Effector CD8-positive, alpha-beta T cell (primary cell): Measurements from ENCODE around the gene OIP5.
A peak's percentile ranks its signal among the peaks of the same experiment; 100 is the strongest.
"Not testable (repeated sequence)": the region's sequence is repeated elsewhere in the genome, so short reads cannot be mapped to it uniquely, and the experiment has no call there.

ENCODE experiments used
- DNase-seq: peaks from one replicate; lab custom pipeline; 2025; lab: John Stamatoyannopoulos, UW
- total RNA-seq, 4 experiments: gene quantifications; one replicate each; lab custom pipeline; 2026; lab: John Stamatoyannopoulos, UW

The OIP5 gene
- total RNA-seq, result 0.78 to 2.0 (median 1.4) reads per million in 4 experiments

DNA sequence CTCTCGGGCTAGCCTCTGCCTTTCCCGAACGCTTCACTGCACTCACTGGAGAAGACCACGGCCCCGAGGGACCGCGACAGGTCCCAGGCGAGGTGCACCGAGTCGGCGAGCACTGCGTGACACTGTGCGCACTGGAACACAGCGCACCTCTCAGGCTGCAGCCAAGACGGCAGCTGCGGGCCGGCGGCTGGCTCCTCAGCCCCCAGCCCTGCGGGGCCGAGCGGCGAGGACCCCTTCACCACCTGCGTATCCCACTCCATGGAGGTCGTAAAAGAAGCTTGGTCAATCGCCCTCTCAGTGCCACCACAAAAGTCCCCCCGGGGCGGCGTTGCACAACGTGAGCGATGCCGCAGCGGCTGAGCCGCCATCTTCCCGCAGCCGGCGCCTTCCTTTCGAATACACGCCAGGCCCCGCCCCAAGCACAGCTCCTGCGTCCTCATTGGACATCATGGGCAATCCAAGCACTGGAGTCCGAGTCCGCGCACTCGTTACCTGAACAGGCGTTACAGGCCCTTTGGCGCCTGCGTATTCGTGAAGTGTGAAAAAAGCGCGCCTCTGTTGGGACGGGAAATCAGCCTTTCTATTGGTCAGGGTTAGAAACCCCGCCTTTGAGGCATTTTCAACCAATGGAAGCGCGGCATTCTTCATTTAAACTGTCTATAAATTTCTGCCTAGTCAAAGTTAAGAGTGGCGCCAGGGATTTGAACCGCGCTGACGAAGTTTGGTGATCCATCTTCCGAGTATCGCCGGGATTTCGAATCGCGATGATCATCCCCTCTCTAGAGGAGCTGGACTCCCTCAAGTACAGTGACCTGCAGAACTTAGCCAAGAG lies at the start of gene OIP5, which contains the start of gene NUSAP1:
OIP5 (minus strand) TSS at position 398 of the 832 bp plus-strand sequence; CDS start at position 368, 30 bp downstream.
NUSAP1 (plus strand) TSS at position 688 of the 832 bp plus-strand sequence; CDS start at position 765, 77 bp downstream.
- DNase-seq, result peak; percentile 97

DNA sequence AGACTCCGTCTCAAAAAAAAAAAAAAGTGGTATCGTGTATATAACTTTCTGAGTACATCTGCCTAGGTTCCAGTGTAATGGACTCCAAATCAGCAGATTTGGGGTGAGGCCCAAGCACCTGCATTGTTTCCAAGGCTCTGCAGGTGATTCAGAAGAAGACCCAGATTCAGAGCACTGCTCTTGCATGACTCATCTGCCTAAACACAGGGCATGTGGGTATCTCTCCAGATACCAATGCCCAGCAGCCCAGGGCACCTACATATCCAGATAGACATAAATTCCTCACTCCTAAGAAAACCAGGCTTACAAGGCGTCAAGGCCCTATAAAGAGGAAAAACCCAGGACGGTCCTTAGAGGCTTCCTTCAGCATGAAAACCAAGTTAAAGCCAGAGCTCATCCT lies 45.6 kb upstream of the OIP5 start:
- no peak for DNase-seq

DNA sequence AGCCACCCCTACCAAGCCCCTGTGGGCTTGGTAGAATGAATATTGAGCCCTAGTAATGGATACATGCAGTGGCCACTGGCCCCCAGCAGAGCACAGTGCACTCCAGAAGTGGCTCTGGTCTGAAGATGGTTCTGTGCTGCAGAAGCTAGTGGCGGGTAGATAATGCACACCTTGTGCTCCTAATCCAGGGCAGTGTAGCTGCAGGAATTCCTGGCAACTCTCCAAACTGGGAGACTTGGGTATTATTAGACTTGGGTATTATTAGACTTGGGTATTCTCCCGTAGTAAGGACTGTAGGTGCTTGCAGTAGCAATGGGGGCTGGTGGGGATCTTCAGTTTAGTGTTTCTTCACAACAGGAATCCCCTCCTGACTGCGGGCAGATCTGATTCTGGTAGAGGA lies 35.0 kb upstream of the OIP5 start:
- no peak for DNase-seq

GRCh38 chr15:41354371-41354770 lies 22.0 kb upstream of the OIP5 start:
- no peak for DNase-seq

- no peak for DNase-seq
Observed at GRCh38 chr15:41350057-41350717, 17.8 kb upstream of the OIP5 start.

- DNase-seq, result no peak
Observed at GRCh38 chr15:41347236-41347635, 14.8 kb upstream of the OIP5 start.

DNA sequence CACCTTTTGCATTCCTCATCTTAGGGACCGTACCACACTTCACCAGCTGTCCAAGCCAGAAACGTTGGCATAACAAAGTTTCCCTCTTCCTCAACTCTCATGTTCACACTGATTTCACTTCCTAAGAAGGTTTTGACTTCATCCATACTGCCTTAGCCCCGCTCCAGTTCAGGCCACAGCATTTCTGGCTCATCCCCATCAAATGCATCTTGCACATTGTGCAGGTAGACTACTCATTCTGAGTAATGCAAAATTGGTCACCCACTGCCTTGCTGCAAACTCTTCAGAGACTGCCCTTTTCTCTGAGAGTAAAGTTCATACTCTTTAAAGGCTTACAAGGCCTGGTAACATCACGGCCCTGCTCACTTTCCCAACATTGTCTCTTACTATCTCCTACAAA lies 9.1 kb upstream of the OIP5 start:
- DNase-seq, result no peak

DNA sequence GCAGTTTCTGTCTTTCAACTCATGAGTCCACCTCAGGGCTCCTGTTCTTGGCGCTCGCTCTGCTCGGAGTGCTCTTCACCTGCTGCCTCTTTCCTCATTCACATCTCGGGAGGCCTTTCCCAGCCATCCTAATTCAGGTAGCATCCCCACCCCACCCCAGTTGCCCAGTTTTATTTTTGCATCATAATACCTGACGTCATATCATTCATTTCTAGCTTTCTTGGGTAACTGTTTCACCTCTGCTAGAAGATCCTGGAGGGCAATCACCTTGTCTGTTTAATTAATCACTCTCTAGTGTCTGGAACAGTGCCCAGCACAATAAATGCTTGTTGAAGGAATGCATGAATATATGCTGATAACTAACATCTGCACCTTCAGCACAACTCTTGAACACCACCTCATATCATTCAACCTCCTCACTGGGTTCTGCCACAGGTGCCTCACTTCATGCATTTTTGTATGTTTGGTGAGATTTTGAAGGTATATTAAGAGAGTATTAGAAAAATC lies 7.9 kb upstream of the OIP5 start:
- no peak for DNase-seq

- no peak for DNase-seq
Observed at GRCh38 chr15:41337631-41338522, 5.5 kb upstream of the OIP5 start.

DNA sequence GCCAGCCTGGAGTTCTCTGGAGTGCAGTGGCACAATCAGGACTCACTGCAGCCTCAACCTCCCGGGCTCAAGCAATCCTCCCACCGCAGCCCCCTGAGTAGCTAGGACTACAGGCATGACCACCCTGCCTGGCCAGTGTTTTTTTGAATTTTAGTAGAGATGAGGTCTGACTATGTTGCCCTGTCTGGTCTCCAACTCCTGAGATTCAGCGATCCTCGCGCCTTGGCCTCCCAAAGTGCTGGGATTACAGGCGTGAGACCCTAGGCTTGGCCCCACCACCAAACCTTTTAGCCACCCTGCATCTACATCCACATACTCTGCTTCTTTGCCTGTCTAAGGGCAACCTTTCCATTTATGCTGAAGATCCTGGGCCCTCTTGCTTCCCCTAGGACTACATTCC lies 4.7 kb upstream of the OIP5 start:
- no peak for DNase-seq

DNA sequence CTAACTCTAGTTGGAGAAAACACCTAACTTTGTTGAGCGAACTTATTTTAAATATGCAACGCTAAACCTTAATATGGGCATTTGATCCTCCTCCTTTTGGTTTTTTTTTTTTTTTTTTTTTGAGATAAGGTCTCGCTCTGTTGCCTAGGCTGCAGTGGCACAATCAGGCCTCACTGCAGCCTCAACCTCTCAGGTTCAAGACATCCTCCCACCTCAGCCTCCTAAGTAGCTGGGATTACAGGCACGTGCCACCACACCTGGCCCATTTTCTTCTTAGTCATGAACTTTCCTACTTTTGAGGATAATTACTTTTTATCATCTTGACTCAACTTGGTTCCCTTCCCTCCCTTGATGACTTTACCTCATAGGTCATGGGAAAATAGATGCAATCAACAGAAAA lies 4.2 kb upstream of the OIP5 start:
- DNase-seq, result no peak

GRCh38 chr15:41334293-41335120 lies 2.1 kb upstream of the OIP5 start:
- no peak for DNase-seq

- DNase-seq, result no peak
Observed at GRCh38 chr15:41333026-41333562, 703 bp upstream of the OIP5 start.

- DNase-seq, result no peak
Observed at GRCh38 chr15:41331833-41332193, 578 bp downstream of the OIP5 start.

DNA sequence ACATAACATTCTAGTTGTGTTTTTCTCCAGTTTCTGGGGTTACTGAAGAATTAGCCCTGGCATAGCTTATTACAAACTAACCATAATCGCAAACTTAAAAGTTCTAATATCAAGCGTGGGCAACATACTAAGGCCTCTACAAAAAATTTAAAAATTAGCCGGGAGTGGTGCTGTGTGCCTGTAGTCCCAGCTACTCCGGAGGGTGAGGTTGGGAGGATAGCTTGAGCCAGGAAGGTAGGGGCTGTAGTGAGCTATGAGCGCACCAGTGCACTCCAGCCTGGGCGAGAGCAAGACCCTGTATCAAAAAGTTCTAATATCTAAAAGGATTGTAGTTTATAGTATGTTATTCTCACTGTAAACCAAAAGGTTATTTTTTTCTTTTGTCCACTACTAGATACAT lies 1.1 kb downstream of the OIP5 start:
- no peak for DNase-seq

DNA sequence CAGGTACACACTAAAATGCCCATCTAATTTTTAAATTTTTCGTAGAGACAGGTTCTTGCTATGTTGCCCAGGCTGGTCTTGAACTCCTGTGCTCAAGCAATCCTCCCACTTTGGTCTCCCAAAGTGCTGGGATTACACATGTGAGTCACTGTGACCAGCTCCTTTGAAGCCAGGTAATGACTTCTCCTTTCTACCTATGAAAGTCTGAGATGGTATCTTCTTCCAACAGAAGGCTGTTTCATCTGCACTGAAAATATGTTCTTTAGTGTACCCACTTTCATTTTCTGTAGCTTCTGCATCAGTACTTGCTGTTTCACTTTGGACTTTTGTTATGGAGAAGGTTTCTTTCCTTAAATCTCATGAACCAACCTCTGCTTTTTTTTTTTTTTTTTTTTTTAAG lies 8.8 kb downstream of the OIP5 start:
- DNase-seq, result no peak

- DNase-seq, result not testable (repeated sequence)
Observed at GRCh38 chr15:41320805-41321330, 11.5 kb downstream of the OIP5 start.

- DNase-seq, result no peak
Observed at GRCh38 chr15:41309226-41309905, 23.0 kb downstream of the OIP5 start.

- no peak for DNase-seq
Observed at GRCh38 chr15:41307679-41308078, 24.7 kb downstream of the OIP5 start.
